GM12878 (cell line): Measurements from ENCODE around the gene RAD51B. TPM values are rescaled to one million over a fixed set of nuclear protein-coding genes. Genes with fewer than 3 reads are reported as not detected.

Experiments
- CBFB ChIP-seq: IDR thresholded peaks from 2 replicates; pipeline ENCODE4 v1.6.1; 2016; ENCODE audit warnings: antibody characterized with exemption, low read depth
- EZH2 ChIP-seq: IDR thresholded peaks from 2 replicates; pipeline ENCODE4 v1.6.1; 2012; ENCODE audit warnings: low read depth, mild to moderate bottlenecking, control low read depth, inconsistent platforms, low read length, borderline replicate concordance; ENCODE audit not compliant: control insufficient read depth
- LARP7 ChIP-seq: fragments of 450-650 bp; IDR thresholded peaks from 2 replicates; pipeline ENCODE4 v1.6.1; 2017; ENCODE audit warnings: mild to moderate bottlenecking
- RUNX3 ChIP-seq: IDR thresholded peaks from 2 replicates; pipeline ENCODE4 v1.6.1; 2012; ENCODE audit warnings: low read length, inconsistent platforms
- SMARCA5 ChIP-seq: fragments of 450-650 bp; IDR thresholded peaks from 2 replicates; pipeline ENCODE4 v1.6.1; 2017; ENCODE audit warnings: mild to moderate bottlenecking
- SUPT20H ChIP-seq: IDR thresholded peaks from 2 replicates; pipeline ENCODE4 v1.6.1; 2011; ENCODE audit warnings: low read depth, mild to moderate bottlenecking, low read length, moderate library complexity, borderline replicate concordance; ENCODE audit not compliant: control insufficient read depth
- TAF1 ChIP-seq: IDR thresholded peaks from 2 replicates; pipeline ENCODE4 v1.6.1; 2011; ENCODE audit warnings: mild to moderate bottlenecking, low read depth, low read length, borderline replicate concordance
- TCF12 ChIP-seq: IDR thresholded peaks from 2 replicates; pipeline ENCODE4 v1.6.1; 2011; ENCODE audit warnings: low read depth, mild to moderate bottlenecking, low read length
- polyA plus RNA-seq, 11 experiments: library from polyadenylated mRNA; depleted of rRNA in 4 of 11; unstranded in 6 of 11; stranded (reverse) in 5 of 11; fragments of >200 nt; fragmentation: Nextera tagmentation in 4 of 11; fragmentation: Illumina TruSeq in 1 of 11; extraction: Ambion mirVana in 4 of 11; extraction: Trizol in 1 of 11; gene quantifications; 1 replicate in 1 of 11; 2 replicates in 10 of 11; pipeline versions ENCODE4 v1.2.1 to v1.2.3, GENCODE V29; 2011 to 2016; ENCODE audit warnings: inconsistent platforms in 2 of 11, missing spikeins in 2 of 11, low read depth in 1 of 11
- total RNA-seq, 4 experiments: library from RNA; depleted of rRNA in 3 of 4; stranded (reverse); fragments of >200 nt in 3 of 4; fragmentation: Illumina TruSeq in 1 of 4; extraction: Trizol in 1 of 4; gene quantifications; 2 replicates each; pipeline versions ENCODE4 v1.2.1 to v1.2.3, GENCODE V29; 2013 to 2021
- TF ChIP-seq, protein P1 (sequence below): fragments of 450-650 bp; IDR thresholded peaks from 2 replicates; pipeline ENCODE4 v1.6.1; 2017; ENCODE audit warnings: mild to moderate bottlenecking
- TF ChIP-seq, protein P2 (sequence below): fragments of 450-650 bp; IDR thresholded peaks from 2 replicates; pipeline ENCODE4 v1.6.1; 2017; ENCODE audit warnings: mild to moderate bottlenecking, moderate library complexity
- TF ChIP-seq, protein P3 (sequence below): fragments of 450-650 bp; IDR thresholded peaks from 2 replicates; pipeline ENCODE4 v1.6.1; 2017; ENCODE audit warnings: low read depth, mild to moderate bottlenecking, moderate library complexity
- TF ChIP-seq, protein P4 (sequence below): fragments of 150-350 bp; IDR thresholded peaks from 2 replicates; pipeline ENCODE4 v1.6.1; 2014; ENCODE audit warnings: mild to moderate bottlenecking, low read depth, low read length
- TF ChIP-seq, protein P5 (sequence below): fragments of 450-650 bp; formaldehyde crosslinking; IDR thresholded peaks from 2 replicates; pipeline ENCODE4 v1.4.0; 2022; ENCODE audit warnings: mild to moderate bottlenecking, moderate library complexity

Gene RAD51B
- total and polyA plus RNA-seq, 10 of the 15 experiments (the other 5 are each of a cell fraction or from before 2014, with no cell fraction given) = 9.8 to 26.8 (median 21.3) TPM

DNA sequence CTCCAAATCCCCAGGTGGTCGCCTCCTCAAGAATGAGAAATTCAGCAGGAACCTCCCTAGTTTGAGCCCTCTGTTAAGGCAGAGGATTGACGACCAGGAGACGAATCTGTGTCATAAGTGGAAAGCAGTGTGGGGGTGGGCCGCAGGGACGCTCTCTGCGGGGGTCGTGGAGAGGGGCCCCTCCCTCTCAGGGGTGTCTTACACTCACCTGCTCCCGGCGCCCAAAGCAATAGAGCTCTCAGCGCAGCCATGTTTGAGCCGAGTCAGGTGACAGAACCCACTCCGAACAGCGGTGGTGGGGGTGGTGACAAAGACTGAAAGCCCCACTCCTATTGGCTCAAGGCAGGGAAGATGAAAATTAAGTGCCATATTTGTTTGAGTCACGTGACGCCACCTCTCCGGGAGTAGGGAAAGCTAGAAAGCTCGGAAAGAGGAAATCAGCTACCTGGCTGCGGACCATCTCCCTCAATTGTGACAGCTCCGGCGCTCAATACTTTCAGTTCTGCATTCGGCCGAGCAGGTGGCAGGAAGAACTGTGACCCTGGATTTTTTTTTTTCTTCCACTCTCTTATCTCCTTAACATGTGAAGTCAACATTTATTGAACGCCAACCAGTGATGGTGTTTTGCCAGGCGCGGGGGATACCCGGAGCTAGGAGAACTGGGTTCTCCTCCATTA is 3.1 kb upstream of the RAD51B start, which contains the start of gene ZFYVE26 (continued):
- TF ChIP-seq, protein P1, sequence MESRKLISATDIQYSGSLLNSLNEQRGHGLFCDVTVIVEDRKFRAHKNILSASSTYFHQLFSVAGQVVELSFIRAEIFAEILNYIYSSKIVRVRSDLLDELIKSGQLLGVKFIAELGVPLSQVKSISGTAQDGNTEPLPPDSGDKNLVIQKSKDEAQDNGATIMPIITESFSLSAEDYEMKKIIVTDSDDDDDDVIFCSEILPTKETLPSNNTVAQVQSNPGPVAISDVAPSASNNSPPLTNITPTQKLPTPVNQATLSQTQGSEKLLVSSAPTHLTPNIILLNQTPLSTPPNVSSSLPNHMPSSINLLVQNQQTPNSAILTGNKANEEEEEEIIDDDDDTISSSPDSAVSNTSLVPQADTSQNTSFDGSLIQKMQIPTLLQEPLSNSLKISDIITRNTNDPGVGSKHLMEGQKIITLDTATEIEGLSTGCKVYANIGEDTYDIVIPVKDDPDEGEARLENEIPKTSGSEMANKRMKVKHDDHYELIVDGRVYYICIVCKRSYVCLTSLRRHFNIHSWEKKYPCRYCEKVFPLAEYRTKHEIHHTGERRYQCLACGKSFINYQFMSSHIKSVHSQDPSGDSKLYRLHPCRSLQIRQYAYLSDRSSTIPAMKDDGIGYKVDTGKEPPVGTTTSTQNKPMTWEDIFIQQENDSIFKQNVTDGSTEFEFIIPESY = no peak
- TF ChIP-seq SUPT20H = no peak
- TF ChIP-seq TAF1 = peak; percentile 77
- TF ChIP-seq EZH2 = no peak
- TF ChIP-seq, protein P2, sequence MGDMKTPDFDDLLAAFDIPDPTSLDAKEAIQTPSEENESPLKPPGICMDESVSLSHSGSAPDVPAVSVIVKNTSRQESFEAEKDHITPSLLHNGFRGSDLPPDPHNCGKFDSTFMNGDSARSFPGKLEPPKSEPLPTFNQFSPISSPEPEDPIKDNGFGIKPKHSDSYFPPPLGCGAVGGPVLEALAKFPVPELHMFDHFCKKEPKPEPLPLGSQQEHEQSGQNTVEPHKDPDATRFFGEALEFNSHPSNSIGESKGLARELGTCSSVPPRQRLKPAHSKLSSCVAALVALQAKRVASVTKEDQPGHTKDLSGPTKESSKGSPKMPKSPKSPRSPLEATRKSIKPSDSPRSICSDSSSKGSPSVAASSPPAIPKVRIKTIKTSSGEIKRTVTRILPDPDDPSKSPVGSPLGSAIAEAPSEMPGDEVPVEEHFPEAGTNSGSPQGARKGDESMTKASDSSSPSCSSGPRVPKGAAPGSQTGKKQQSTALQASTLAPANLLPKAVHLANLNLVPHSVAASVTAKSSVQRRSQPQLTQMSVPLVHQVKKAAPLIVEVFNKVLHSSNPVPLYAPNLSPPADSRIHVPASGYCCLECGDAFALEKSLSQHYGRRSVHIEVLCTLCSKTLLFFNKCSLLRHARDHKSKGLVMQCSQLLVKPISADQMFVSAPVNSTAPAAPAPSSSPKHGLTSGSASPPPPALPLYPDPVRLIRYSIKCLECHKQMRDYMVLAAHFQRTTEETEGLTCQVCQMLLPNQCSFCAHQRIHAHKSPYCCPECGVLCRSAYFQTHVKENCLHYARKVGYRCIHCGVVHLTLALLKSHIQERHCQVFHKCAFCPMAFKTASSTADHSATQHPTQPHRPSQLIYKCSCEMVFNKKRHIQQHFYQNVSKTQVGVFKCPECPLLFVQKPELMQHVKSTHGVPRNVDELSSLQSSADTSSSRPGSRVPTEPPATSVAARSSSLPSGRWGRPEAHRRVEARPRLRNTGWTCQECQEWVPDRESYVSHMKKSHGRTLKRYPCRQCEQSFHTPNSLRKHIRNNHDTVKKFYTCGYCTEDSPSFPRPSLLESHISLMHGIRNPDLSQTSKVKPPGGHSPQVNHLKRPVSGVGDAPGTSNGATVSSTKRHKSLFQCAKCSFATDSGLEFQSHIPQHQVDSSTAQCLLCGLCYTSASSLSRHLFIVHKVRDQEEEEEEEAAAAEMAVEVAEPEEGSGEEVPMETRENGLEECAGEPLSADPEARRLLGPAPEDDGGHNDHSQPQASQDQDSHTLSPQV = no peak
- no peak for TF ChIP-seq SMARCA5
- peak; percentile 69 for TF ChIP-seq CBFB
- peak; percentile 56 for TF ChIP-seq RUNX3
- TF ChIP-seq TCF12 = peak; percentile 99
- TF ChIP-seq, protein P3, sequence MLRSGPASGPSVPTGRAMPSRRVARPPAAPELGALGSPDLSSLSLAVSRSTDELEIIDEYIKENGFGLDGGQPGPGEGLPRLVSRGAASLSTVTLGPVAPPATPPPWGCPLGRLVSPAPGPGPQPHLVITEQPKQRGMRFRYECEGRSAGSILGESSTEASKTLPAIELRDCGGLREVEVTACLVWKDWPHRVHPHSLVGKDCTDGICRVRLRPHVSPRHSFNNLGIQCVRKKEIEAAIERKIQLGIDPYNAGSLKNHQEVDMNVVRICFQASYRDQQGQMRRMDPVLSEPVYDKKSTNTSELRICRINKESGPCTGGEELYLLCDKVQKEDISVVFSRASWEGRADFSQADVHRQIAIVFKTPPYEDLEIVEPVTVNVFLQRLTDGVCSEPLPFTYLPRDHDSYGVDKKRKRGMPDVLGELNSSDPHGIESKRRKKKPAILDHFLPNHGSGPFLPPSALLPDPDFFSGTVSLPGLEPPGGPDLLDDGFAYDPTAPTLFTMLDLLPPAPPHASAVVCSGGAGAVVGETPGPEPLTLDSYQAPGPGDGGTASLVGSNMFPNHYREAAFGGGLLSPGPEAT = peak; percentile 100
- TF ChIP-seq LARP7 = no peak
- TF ChIP-seq, protein P4, sequence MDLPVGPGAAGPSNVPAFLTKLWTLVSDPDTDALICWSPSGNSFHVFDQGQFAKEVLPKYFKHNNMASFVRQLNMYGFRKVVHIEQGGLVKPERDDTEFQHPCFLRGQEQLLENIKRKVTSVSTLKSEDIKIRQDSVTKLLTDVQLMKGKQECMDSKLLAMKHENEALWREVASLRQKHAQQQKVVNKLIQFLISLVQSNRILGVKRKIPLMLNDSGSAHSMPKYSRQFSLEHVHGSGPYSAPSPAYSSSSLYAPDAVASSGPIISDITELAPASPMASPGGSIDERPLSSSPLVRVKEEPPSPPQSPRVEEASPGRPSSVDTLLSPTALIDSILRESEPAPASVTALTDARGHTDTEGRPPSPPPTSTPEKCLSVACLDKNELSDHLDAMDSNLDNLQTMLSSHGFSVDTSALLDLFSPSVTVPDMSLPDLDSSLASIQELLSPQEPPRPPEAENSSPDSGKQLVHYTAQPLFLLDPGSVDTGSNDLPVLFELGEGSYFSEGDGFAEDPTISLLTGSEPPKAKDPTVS = no peak
- TF ChIP-seq, protein P5, sequence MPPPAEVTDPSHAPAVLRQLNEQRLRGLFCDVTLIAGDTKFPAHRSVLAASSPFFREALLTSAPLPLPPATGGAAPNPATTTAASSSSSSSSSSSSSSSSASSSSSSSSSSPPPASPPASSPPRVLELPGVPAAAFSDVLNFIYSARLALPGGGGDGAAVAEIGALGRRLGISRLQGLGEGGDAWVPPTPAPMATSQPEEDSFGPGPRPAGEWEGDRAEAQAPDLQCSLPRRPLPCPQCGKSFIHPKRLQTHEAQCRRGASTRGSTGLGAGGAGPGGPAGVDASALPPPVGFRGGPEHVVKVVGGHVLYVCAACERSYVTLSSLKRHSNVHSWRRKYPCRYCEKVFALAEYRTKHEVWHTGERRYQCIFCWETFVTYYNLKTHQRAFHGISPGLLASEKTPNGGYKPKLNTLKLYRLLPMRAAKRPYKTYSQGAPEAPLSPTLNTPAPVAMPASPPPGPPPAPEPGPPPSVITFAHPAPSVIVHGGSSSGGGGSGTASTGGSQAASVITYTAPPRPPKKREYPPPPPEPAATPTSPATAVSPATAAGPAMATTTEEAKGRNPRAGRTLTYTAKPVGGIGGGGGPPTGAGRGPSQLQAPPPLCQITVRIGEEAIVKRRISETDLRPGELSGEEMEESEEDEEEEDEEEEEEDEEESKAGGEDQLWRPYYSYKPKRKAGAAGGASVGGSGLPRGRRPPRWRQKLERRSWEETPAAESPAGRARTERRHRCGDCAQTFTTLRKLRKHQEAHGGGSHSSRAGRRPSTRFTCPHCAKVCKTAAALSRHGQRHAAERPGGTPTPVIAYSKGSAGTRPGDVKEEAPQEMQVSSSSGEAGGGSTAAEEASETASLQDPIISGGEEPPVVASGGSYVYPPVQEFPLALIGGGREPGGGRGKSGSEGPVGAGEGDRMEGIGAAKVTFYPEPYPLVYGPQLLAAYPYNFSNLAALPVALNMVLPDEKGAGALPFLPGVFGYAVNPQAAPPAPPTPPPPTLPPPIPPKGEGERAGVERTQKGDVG = peak; percentile 91
